EL (cell line): Measurements from ENCODE around the gene ZNF343.
A peak's percentile ranks its signal among the peaks of the same experiment; 100 is the strongest.

Experiments
- DNase-seq: peaks from one replicate; pipeline ENCODE4 v3.0.0-alpha.2; 2016

ZNF343 gene

GRCh38 chr20:2470423-2471193 lies 38.1 kb downstream of the ZNF343 start, which contains the start of gene SNRPB:
TSS of gene SNRPB (minus strand) at chr20:2470789. CDS start at chr20:2470690, 99 bp downstream.
- peak; percentile 99 for DNase-seq

GRCh38 chr20:2469991-2470422 lies 38.7 kb downstream of the ZNF343 start:
- DNase-seq = peak; percentile 56

DNA sequence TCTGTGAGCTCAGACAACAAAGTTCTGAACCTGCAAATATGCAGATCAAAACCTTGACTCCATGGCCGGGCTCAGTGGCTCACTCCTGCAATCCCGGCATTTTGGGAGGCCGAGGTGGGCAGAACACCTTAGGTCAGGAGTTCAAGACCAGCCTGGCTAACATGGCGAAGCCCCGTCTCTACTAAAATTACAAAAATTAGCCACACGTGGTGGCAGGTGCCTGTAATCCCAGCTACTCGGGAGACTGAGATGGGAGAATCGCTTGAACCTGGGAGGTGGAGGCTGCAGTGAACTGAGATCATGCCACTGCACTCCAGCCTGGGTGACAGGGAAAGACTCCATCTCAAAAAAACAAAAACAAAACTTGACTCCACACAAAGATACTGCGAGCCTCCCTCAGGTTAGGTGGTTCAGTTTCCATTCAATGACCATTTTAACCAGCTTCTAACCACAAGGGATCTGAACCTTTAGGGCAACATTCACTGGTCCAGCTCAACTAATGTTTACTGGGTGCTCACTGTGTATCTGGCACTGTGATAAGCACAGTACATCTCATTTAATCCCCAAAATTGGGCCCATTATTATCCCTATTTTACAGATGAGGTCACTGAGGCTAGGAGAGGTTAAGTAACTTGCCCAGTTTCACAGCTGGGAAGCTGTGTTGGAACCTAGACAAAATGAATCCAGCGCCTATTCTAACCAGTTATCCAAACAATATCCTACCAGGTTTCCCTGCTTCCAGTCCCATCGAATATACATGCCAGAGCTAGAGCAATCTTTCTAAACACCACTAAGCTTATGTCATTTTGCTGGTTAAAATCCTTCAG lies 39.9 kb downstream of the ZNF343 start:
- no peak for DNase-seq

GRCh38 chr20:2467412-2467811 lies 41.3 kb downstream of the ZNF343 start:
- no peak for DNase-seq

GRCh38 chr20:2465100-2465499 lies 43.6 kb downstream of the ZNF343 start:
- DNase-seq = no peak

DNA sequence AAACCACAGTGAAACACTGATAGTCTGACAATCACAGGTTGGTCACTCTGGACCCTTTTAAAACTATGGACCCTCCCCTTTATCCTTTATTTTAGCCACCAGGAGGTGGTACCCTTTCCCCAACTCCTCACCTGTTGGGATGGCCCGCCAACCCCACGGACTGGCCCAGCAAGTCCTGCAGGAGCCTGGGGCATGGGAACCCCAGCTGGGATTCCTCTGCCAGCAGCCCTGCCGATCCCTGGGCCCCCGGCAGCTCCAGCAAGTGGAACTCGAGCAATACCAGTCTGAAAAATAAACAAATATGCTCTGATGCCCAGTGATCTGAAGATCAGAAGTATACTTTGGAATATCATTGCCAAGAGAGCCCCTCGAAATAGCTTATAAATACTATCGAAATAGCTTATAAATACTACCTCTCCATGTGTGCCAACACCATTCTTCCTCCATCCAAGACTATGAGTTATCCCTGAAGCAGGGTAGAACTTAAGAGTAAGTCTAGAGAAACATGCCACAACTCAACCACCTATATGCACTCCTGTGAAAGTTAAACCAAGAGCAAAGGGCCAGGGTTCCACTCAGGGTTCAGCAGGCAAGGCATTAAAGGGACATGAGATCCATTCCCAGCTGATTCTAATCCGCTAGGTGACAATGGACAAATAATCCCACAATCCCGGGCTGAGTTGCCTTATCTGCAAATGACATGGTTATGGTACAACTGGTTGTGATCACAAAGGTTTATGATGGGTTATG lies 44.9 kb downstream of the ZNF343 start:
- no peak for DNase-seq

- DNase-seq = no peak
Measured at GRCh38 chr20:2462484-2462883, 46.2 kb downstream of the ZNF343 start.

DNA sequence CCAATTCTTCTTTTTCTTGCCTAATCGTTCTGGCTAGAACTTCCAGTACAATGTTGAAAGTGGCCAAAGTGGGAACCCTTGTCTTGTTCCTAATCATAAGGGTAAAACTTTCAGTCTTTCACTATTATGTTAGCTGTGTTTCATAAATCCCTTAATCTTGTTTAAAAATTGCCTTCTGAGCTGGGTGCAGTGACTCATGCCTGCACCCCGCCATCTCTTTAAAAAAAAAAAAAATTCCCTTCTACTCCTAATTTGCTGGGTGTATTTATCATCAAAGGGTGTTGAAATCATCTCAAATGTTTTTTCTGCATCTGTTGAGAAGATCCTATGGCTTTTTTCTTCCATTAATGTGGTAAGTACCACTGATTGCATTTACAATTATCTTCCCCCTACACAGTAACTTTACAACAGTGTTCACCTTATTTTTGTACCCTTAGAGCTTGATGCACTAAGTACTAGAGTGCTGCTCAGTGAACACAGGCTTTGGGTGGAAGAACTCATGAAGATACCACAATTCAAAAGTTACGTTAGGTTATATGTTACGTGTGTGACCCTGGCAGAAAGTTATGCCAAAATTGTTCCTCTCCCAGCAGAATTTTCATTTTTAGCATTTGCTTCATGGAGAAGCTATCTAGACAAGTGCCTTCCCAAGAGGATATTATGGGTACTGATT lies 47.8 kb downstream of the ZNF343 start:
- no peak for DNase-seq

- no peak for DNase-seq
Measured at GRCh38 chr20:2459981-2460751, 48.5 kb downstream of the ZNF343 start.

- DNase-seq = no peak
Measured at GRCh38 chr20:2458919-2459499, 49.7 kb downstream of the ZNF343 start.

- DNase-seq = no peak
Measured at GRCh38 chr20:2455771-2456497, 52.8 kb downstream of the ZNF343 start.

DNA sequence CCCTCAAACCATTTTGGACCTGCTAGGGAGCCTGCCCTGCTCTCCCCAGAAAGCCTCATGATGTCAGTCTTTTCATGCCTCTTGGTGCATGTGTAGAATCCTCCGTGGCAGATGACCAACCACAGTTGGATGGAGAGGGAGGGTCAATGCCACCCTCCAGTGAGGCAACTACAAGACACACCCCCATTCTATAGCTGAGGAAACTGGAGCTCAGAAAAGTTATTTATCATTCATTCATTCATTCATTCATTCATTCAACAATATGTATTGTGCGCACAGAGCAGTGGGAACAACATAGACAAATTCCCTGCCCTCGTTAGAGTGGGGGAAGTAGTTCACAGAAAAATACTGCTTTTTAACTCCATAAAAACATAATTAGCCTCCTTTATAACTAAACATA lies 54.9 kb downstream of the ZNF343 start:
- no peak for DNase-seq

- DNase-seq = peak; percentile 75
Measured at GRCh38 chr20:2451939-2452732, 56.6 kb downstream of the ZNF343 start.

DNA sequence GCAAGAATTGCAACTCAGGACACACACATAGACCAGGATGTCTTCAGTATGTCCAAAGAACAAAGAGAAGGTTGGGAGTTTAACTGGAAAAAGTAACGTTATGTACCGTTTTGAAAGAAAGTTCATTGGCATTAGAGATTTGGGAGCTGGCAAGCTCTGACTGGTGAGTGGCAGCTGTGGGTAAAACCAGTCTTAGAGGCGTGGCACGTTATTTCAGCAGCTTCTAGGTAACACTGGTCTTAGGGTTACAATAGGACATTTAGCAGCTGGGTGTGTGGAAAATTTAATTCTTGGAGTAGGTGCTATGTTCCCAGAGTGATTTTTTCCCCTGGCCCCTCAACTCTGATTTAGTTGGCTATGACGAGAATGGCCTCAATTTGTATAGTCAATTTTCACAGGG lies 57.3 kb downstream of the ZNF343 start:
- DNase-seq = no peak

DNA sequence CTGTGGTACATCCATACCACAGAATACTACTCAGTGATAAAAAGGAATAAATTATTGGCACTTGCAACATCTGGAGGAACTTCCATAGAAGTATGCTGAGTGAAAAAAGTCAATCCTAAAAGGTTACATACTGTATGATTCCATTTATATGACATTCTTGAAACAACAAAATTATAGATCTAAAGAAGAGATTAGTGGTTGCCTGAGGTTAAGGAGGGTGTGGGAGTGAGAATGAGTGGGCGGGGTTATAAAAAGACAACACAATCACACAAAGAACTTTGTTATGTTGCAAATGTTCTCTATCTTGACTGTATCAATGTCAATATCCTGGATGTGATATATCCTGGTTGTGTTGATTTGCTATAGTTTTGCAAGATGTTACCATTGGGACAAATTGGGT lies 59.3 kb downstream of the ZNF343 start:
- DNase-seq = no peak

DNA sequence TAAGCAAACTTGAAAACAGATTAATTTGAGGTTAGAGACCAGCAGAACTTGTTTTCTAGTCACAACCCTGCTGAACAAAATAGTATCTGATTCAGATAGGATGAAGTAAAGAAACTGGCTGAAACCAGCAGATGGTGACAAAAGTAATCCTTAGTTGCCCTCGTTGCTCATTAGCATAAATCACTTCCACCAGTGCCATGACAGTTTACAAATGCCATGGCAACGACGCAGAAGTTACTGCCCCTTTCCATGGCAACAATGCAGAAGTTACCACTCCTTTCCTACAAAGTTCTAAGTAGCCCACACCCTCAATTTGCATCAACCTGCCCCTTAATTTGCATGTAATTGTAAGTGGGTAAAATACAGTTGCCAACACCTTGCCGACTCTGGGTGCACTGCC lies 61.9 kb downstream of the ZNF343 start:
- no peak for DNase-seq
